B cell (primary cell): ENCODE measurements around the gene LRP4. TPM values are rescaled to one million over a fixed set of nuclear protein-coding genes. Genes with fewer than 3 reads are reported as not detected.

Experiments
- polyA plus RNA-seq: library from polyadenylated mRNA; depleted of rRNA; stranded (reverse); fragments of >200 nt; gene quantifications from 2 replicates; pipeline ENCODE4 v1.2.3, GENCODE V29; 2012
- total RNA-seq, 2 donors: library from RNA; stranded (reverse); fragments of 120-200 nt in 1 of 2; gene quantifications; 1 replicate in 1 of 2; 2 replicates in 1 of 2; pipeline versions ENCODE4 v1.2.3 to v1.2.4, GENCODE V29; 2013 to 2022

The LRP4 gene
- total and polyA plus RNA-seq, 2 donors (not counting 1 experiment from before 2014, with no cell fraction given), result not detected

Other genes starting within 250 kb of the LRP4 start
- 55.0 and 56.8 TPM in 2 replicates for gene ARHGAP1, start 217.9 kb downstream of the LRP4 start, total RNA-seq
- gene ARHGAP1, start 217.9 kb downstream of the LRP4 start, polyA plus RNA-seq, result 26.3 and 33.9 TPM in 2 replicates
- 19.2 and 22.3 TPM in 2 replicates for gene ZNF408, start 217.5 kb downstream of the LRP4 start, total RNA-seq
- 8.3 and 9.0 TPM in 2 replicates for gene ZNF408, start 217.5 kb downstream of the LRP4 start, polyA plus RNA-seq
- not detected in 2 replicates for gene F2, start 199.3 kb downstream of the LRP4 start, total RNA-seq
- not detected in 2 replicates for gene F2, start 199.3 kb downstream of the LRP4 start, polyA plus RNA-seq
- gene CKAP5, start 72.3 kb downstream of the LRP4 start, total RNA-seq, result 49.4 and 54.3 TPM in 2 replicates
- 7.3 and 7.9 TPM in 2 replicates for gene CKAP5, start 72.3 kb downstream of the LRP4 start, polyA plus RNA-seq
- 27.4 and 29.0 TPM in 2 replicates for gene CSTPP1, start 18.2 kb upstream of the LRP4 start, total RNA-seq
- gene CSTPP1, start 18.2 kb upstream of the LRP4 start, polyA plus RNA-seq, result 9.6 and 11.5 TPM in 2 replicates